HL-60/S4 treated with retinoic acid at 250 ng/mL for 4 days and 3 days (cell line): ENCODE measurements around the gene CCDC60.

Experiments used
- in situ Hi-C: fragments of 300-500 bp; cut with MboI; formaldehyde crosslinking; loops from 2 replicates; pipeline ENCODE4 v1.7.0; 2022; ENCODE audit warnings: low sequenced_read_pairs

CCDC60 gene

DNA sequence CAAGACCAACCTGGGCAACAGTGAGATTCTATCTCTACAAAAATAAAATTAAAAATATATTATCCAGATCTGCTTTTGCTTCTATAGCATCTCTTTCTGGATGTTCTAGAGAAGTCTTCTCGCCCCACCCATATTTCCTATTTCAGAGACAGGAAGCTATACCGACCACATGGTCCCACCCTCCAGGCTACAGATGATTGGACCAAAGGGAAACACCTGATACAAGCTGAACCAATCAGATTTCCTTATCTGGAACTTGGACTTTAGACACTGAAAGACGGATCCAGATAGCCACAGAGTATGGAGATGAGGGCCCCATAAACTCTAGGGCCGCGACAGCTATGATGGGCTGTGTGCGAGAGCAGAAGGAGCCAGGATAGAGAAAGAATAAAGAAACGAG lies 48.7 kb downstream of the CCDC60 start:
- in situ Hi-C loops: no loop called here

DNA sequence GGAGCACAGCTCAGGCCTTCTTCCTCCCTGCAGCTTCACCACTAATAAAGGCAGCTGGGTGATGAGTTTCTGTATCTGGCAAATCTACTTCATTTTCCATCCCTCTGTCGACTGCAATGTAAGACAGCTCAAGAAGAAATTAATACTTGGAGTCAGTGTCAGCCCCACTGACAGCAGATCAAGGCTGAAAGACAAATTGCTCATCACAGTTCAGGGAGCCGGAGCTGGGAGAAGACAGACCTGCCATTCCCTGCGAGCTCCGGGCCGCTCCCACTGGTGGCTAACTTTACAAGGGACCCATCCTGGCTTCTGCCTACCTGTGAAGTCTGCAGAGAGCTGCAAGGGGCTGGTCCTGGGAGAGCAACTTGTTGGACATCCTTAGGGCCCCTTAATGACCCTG lies 49.8 kb downstream of the CCDC60 start:
- in situ Hi-C loops: no loop called here

DNA sequence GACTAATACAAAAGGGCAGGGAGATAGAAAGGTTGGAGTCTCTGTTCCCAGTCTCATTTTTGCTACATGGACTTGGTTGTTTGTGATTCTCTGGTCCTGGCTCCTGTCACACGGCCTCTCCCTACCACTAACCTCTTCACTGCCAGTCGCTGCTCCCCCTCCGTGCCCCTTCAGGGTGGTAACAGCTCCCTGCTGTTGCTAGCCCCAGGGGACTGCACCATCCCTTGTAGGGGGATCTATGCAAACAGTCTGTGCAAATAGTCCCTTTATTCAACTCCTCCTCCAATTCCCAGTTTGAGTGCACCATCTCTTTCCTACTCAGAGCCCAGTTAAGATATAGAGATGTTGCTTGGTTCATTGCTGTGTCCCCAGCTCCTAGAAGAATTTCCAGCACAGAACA lies 51.1 kb downstream of the CCDC60 start:
- in situ Hi-C loops: no loop called here

DNA sequence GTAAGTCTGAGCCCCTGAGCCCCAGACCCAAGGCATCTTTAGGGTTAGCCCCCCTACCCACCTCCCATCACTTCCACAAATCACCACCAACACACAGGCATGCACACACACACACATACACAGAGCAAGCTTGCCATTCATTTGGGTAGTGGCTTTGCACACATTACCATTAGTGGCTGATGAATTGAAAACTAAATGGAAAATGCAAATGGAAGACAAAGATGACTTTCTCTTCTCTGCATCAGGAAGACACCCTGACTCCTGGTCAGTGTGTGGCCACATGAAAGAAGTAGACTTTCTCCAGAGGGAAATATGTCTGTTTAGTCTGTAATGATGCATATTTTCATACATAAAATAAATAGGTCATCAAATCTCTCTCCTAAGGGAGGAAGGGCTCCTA lies 55.2 kb downstream of the CCDC60 start:
- in situ Hi-C loops: no loop called here

DNA sequence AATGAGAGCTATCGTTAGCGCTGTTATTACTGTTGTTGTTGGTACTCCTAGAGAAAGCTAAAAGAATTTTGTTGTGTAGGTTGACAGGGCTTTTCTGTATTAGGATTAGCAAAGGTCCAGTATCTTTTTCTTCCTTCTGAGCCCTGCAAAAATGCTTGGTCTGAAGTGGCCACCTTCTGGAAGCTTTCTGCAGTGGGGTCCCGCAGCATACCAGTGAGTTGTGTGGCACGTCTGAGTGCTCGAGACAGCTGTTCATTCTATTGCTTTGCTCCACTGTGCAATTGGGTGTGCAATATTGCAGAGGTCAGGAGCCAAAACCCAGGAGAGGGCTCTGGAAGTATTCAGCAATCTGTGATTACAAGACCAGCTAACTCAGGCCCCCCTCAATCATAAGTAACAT lies 57.1 kb downstream of the CCDC60 start:
- in situ Hi-C loops: no loop called here

DNA sequence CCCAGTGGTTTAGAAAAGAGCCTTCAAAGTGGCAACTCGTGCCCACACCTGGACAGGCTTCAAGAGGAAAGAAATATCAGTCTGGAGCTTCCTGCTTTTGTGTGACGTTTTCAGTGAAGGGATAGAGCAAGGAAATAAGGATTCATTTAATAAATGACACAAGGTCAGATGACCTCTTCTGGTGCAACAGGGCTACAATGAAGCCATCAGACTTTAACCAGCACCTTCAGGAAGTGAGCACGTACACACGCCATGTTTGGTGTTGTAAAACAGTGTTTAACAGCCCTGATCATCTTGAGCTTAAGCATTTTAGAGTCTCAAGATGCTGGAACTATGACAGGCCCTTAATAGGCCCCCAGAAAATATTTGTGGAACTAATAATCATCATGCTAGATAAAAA lies 59.1 kb downstream of the CCDC60 start:
- in situ Hi-C loops: no loop called here

DNA sequence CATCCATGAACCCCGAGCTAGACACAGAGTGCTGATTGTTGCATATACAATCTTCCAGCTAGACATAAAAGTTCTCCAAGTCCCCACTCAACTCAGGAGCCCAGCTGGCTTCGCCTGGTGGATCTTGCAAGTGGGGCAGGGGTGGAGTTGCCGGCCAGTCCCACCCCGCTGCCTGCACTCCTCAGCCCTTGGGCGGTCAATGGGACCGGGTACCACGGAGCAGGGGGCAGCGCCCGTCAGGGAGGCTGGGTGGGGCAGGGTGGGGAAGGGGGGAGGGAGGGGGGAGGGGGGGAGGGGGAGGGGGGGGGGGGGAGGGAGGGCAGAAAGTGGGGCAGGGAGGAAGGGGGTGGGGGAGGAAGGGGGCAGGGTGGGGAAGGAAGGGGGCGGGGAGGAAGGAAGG lies 63.0 kb downstream of the CCDC60 start:
- in situ Hi-C loops: no loop called here

DNA sequence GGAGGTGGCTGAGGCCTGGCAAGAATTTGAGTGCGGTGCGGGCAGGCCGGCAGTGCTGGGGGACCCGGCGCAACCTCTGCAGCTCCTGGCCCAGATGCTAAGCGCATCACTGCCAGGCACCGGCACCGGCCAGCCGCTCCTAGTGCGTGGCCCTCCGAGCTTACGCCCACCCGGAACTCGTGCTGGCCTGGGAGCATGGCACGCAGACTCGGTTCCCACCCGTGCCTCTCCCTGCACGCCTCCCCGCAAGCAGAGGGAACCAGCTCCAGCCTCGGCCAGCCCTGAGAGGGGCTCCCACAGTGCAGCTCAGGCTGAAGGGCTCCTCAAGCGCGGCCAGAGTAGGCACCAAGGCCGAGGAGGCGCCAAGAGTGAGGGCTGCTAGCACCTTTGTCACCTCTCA lies 63.7 kb downstream of the CCDC60 start:
- in situ Hi-C loops: no loop called here

DNA sequence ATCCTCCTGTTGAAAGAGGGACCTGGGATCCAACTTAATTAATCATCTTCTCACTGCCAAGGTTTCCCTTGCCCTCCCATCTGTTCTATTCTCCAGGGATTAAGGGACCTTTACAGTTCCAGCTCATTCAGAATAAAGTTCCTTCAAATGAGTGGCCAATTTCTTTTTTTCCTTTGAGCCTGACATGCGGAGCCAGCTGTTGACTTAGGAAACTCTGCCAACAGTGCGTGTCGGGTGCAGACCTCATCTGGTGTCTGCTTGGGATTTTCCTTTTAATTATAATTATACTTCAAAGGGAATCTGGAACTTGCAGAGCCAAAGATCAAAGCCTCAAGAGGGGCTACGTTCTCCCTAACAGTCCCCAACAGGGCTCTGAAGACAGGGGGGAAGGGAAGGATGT lies 64.8 kb downstream of the CCDC60 start:
- in situ Hi-C loops: no loop called here

DNA sequence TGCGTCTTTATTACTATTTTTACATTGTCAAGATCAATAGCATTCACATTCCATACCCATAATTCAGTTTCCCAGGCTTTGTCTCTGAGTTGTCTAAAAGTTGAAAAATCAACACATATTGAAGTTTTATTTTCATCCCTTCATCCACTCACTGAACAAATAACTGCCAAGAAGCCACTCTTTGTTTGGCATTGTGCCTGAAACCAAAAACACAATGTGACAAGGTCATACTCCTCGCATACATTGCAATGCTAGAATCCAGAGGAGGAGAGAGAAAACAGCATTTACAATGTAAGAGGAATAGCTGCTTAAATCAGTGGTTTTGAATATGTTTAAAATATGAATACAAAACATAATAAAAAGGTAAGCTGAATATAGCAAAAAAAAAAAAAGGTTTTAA lies 71.8 kb downstream of the CCDC60 start:
- in situ Hi-C loops: no loop called here

DNA sequence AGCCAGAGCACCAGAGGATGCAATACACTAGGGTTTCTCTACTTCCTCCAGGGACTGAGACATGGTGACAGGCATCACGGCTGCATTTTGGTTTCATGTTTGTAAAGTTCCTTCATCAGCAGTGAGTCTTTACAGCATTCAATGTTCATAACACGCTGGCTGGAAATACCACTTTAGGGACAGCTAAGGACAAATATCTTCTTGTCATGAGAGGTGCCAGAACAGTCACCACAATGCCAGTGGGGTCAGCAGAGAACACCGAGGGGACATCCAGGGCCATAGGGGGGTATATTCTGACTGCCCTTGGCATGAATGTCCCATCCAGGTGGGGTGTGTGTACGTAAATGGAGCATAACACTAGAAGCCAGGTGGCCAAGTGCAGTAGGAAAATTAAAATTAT lies 72.3 kb downstream of the CCDC60 start:
- in situ Hi-C loops: no loop called here

DNA sequence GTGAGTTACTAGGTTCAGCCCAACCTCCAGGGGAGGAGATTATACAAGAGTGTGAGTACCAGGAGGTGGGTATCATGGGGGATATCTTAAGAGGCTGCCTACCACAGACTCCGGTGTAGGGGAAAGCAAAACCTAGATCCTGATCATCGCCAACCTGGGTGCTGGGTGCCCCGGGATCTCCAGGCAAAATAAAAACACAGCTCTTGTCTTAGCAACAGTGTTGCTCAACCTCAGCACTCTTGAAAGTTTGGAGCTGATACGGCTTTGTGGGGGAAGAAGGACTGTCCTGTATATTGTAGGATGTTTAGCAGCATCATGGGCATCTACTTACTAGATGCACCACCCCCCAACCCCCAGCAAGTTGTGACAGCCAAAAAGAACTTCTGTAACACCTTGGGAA lies 74.5 kb downstream of the CCDC60 start:
- in situ Hi-C loops: no loop called here

DNA sequence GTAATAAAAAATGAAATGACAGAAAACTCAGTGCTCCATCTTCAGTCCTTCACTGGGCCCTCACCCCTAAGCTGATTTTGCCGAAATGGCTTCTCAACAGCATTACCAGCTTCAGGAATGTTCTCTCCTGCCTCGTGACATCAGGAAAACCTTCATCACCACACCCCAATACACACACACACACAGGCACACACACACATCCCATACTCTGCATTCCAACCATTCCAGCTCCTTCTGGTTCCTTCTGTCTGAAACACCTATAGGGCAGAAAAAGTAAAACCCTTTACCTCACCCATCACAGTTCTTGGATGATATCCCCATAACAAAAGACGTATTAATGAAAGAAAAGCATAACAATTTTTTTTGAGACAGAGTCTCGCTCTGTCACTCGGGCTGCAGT lies 75.9 kb downstream of the CCDC60 start:
- in situ Hi-C loops: no loop called here

DNA sequence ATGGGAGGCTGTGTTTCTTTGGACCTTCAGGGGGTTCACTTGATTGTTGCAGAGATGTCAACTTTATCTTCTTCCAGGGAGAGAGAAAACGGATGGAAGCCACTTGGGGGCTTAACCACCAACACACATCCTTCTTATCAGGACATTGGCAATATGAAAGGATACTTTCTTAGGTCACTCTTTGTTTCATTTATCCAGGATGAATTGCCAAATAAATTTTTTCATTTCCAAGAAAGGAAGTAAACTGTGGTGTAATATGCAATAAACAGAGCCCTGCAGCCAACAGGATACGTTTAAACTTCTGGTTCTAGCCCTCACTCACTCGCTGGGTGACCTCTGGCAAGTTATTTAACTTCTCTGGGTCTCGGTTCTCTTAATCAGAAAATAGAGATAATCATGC lies 77.8 kb downstream of the CCDC60 start:
- in situ Hi-C loops: no loop called here

DNA sequence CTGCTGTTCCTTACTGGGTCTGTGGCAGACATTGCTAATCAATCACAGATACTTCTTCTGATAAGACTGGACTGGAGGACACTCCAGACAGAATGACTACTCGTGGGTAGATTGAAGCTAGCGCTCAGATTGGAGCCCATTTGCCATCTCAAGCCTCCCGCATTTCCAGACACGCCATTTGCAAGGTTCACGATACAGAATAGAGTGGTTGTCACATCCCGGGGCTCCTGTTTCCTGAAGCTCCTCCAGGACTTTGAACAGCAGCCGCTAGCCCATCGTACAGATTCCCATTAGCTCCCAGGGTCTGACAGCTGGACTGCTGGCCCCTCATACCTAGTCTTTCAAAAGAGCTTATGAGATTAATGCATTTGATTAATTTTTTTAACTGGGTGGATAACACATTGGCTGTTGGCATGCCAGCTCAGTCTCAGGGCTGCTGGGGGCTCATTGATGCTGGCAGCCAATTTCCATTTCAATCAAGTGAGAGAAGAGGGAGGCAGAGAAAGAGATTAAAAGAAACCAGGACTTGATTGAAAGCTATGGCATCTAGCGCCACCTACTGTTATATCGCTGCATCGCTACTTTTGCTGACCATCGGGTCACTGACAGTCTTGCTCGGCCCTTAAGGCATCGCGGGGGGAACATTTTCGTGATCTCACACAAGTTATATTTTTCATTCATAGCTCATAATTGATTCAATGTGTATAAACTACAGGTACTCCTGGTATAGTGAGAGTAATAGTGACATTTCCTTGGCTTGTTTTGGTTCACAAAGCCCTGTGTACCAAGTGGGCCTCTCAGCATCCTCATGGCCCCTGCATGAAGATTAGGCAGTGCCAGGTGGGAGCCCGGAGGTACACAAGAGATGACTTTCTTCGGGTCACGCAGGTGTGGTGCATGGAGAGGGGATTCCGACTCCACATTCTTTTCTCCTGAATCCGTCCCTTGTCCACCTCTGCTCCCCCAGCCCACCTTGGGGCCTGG lies 78.6 kb downstream of the CCDC60 start:
- in situ Hi-C loops: no loop called here

DNA sequence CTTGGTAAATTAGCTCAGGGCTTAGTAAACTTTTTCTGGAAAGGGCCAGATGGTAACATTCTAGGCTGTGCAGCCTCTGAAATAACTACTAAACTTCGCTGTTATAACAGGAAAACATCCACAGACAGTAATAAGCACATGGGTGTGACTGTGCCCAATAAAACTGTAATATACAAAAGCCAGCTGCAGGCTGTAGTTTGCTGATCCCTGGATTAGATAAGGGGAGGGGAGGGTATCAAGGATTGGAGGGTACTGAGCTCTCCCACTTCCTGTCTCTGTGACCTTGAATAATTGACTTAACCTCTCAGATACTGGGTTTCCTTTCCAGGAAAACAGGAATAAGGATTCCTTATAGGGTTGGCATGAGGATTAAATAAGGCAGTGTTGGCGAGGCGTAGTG lies 81.2 kb downstream of the CCDC60 start:
- in situ Hi-C loops: no loop called here

DNA sequence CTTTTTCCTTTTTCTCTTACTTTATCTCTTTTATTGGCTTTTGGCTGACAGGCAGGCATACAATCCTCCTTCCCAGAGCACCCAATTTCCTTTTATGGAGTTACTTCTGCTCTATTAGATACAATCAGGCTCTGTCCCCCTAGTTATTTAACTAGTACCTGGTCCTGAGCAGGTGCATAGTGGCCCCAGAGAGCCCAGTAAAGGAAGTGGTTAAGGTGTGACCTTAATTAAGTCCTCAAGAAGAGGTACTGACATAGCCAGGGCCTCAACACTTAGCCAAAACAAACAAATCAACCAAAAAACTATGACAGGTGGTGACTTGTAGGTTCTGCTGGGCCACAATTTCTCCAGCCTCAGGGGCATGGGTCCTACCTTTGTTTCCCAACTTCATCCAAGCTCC lies 82.9 kb downstream of the CCDC60 start:
- in situ Hi-C loops: no loop called here

DNA sequence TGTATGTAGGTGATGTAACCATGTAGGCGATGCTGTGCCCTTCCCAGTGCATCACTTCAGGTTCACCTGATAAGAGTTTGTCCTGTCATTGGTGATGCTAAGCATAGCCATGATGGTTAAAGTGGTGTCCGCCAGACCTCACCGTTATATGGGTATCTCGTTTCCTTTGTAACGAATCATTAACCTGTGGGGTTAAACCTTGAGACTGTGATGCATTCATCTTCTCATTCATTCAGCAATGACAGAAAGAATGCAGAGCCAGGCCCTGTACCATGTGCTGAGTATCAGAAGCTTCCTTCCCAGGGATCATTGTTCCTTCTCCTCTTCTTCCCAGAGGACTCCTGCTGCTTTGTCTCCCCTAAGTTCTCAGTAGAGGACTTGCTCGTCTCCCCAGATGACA lies 84.9 kb downstream of the CCDC60 start:
- in situ Hi-C loops: no loop called here

DNA sequence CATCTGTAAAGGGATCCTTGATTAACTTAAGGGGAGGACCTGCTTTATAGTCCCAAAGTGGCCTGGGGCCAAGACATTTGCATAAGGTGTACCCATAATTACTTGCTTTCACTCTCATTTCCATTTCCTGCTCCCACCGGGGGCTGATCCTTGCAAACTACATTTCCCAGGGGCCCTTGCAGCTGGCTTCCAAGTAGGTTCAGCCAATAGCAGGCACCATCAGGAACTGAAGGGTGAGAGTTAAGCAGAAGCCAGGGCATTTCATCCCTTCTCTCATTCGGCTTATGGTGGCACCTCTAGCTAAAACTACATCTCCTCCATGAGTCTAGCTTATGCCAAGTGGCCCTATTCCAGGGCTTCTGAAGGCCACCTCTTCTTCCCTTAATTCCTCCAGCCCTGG lies 88.8 kb downstream of the CCDC60 start:
- in situ Hi-C loops: no loop called here

DNA sequence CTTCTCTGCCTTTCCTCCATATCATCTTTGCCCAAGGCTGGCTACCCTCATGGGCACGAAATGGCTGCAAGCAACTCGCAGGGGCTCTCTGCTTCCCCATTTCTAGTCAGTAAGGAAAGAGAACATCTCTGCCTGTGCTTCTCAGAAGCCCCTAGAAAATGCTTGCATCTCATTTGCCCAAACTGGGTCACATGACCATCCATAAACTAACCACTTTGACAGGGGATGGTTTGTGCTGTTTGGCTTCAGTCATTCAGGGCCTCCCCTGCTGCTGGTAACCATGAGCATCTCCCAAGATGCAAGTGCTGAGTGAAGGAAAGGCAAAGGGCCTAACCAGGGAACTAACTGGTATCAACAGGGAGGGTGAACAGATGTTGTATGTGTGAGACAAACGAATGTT lies 91.1 kb downstream of the CCDC60 start:
- in situ Hi-C loops: no loop called here

DNA sequence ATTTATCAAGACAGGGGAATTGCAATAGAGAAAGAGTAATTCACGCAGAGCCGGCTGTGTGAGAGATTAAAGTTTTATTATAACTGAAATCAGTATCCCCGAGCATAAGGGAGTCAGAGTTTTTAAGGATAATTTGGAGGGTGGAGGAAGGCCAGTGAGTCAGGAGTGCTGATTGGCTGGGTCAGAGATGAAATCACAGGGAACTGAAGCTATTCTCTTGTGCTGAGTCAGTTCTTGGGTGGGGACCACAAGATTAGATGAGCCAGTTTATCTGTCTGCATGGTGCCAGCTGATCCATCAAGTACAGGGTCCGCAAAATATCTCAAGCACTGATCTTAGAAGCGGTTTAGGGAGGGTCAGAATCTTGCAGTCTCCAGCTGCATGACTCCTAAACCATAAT lies 96.6 kb downstream of the CCDC60 start:
- in situ Hi-C loops: no loop called here

DNA sequence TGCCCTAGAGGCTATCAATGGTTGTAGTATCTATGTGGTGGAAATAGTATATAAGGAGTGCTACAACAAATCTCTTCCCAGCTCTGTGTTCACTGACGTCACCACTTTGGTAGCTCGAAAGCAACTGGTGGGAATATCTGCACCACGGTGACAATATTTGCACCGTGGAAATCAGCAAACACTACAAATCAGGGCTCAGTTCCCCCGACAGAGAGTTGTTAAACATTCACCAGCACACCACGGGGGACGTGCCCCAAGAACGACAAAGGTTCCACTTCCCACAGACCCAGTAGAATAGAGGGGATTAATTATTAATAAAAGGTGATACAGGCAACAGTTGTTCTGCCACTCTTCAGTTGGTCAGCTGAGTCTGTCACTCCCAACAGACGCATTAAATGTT lies 98.4 kb downstream of the CCDC60 start:
- in situ Hi-C loops: no loop called here

DNA sequence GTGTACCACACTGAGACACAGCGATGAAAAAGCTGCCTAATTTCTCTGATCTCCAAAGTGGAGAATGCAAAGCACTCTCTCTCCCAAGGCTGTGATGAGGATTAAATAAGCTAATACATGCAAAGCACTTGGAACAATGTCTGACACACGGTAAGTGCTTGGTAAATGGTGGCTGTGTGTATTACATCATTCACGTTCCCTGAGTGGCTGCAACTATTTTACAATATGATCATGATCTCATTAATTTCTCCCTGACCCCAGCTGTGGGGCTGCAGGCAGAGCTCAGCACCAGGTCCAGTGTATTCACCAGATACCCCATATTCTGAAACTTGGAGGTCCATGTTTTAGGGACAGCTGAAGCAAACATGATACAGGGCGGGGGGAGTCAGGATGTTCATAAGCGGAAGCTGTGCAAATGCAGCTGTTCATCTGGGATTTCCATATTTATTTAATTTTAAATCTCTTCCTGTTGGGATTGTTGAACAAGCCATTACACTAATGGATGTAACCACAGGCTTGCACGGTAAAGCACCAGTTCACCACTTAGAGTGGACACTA lies 106.4 kb downstream of the CCDC60 start:
- in situ Hi-C loops: no loop called here
